ENCODE results near the gene UQCC3. TPM values are rescaled to one million over a fixed set of nuclear protein-coding genes. Genes with fewer than 3 reads are reported as not detected.
A peak's percentile ranks its signal among the peaks of the same experiment; 100 is the strongest.

UQCC3 gene
- total and polyA plus RNA-seq, 9 of the 15 experiments (the other 6 are each of a cell fraction or from before 2014, with no cell fraction given) = 3.3 to 44.3 (median 8.0) TPM

- peak; percentile 92 for TF ChIP-seq CEBPB (tag; IDR thresholded peaks at IDR 0.05)
- peak; percentile 64 for TF ChIP-seq PKNOX1 (IDR thresholded peaks at IDR 0.05)
- TF ChIP-seq ZNF655 (CRISPR knock-in tag; IDR thresholded peaks at IDR 0.05) = no peak
- TF ChIP-seq MEIS2 (IDR thresholded peaks at IDR 0.05; ENCODE audit: partially characterized antibody) = peak; percentile 61
- no peak for TF ChIP-seq CREB3L1 (IDR thresholded peaks at IDR 0.05; ENCODE audit: borderline replicate concordance, low read depth)
- no peak for TF ChIP-seq ZKSCAN8 (CRISPR knock-in tag; IDR thresholded peaks at IDR 0.05)
- 0 out of 2 replicates have a peak, but pooled peaks have one; percentile 32 for TF ChIP-seq ADNP (tag; IDR thresholded peaks at IDR 0.05)
- no peak for TF ChIP-seq CREM (IDR thresholded peaks at IDR 0.05; ENCODE audit: low read depth)
- no peak for TF ChIP-seq ZNF146 (CRISPR knock-in tag; IDR thresholded peaks at IDR 0.05; ENCODE audit: unreplicated experiment)
- no peak for TF ChIP-seq ELF4 (CRISPR knock-in tag; IDR thresholded peaks at IDR 0.05)
- TF ChIP-seq RBFOX2 (IDR thresholded peaks at IDR 0.05; ENCODE audit: low read depth, low read length) = no peak
- TF ChIP-seq MYNN (IDR thresholded peaks at IDR 0.05) = no peak
- no peak for TF ChIP-seq MYNN (CRISPR knock-in tag; IDR thresholded peaks at IDR 0.05)
- no peak for TF ChIP-seq THRAP3 (IDR thresholded peaks at IDR 0.05; ENCODE audit: borderline replicate concordance)
- TF ChIP-seq ATF3 (IDR thresholded peaks at IDR 0.05) = peak; percentile 34; the same call in 1 of the 2 replicates
- no peak for TF ChIP-seq ATF3 (CRISPR knock-in tag; conservative IDR thresholded peaks at IDR 0.05)
- TF ChIP-seq PATZ1 (CRISPR knock-in tag; IDR thresholded peaks at IDR 0.05; ENCODE audit: borderline replicate concordance) = no peak
- no peak for TF ChIP-seq RAD21 (CRISPR knock-in tag; conservative IDR thresholded peaks at IDR 0.05 in 1 of 2, IDR thresholded peaks at IDR 0.05 in 1 of 2)
- no peak for TF ChIP-seq HDAC2 (IDR thresholded peaks at IDR 0.05)
- no peak for TF ChIP-seq RBM39 (optimal IDR thresholded peaks at IDR 0.05; ENCODE audit: low read depth, low read length)
Observed at GRCh38 chr11:62656796-62657429, 14.6 kb upstream of the UQCC3 start (continued).
